Transverse colon (tissue), 4 donors: ENCODE data around the gene SFXN5. TPM values are rescaled to one million over a fixed set of nuclear protein-coding genes. Genes with fewer than 3 reads are reported as not detected.

Experiments used
- DNase-seq: peaks from one replicate; pipeline ENCODE4 v3.0.0-alpha.2; 2019
- H3K27ac ChIP-seq, 4 donors: fragments of 200-600 bp; sonication (generic); 2 replicates each; pipeline ENCODE4 v1.5.1; 2016 to 2018; ENCODE audit warnings: inconsistent platforms in 4 of 4
- H3K27me3 ChIP-seq: fragments of 200-600 bp; sonication (generic); 2 replicates; pipeline ENCODE4 v1.5.1; 2017; ENCODE audit warnings: inconsistent platforms
- H3K36me3 ChIP-seq, 4 donors: fragments of 200-600 bp; sonication (generic); 2 replicates each; pipeline ENCODE4 v1.5.1; 2017 to 2019; ENCODE audit warnings: inconsistent platforms in 4 of 4
- H3K4me1 ChIP-seq, 4 donors: fragments of 200-600 bp; sonication (generic); 2 replicates each; pipeline ENCODE4 v1.5.1; 2017 to 2020; ENCODE audit warnings: inconsistent platforms in 4 of 4
- H3K4me3 ChIP-seq, 4 donors: fragments of 200-600 bp; sonication (generic); 1 replicate in 1 of 4; 2 replicates in 3 of 4; pipeline versions ENCODE4 v1.5.1 to v1.6.1; 2017 to 2019; ENCODE audit warnings: inconsistent platforms in 4 of 4
- H3K9me3 ChIP-seq, 2 donors: fragments of 200-600 bp; sonication (generic); 2 replicates each; pipeline ENCODE4 v1.5.1; 2017 to 2019; ENCODE audit warnings: inconsistent platforms in 2 of 2
- EP300 ChIP-seq: sonication (generic); formaldehyde crosslinking; IDR thresholded peaks from one replicate; pipeline ENCODE4 v1.6.1; 2017; ENCODE audit warnings: antibody characterized with exemption, low read depth
- POLR2A ChIP-seq: fragments of 450-650 bp; IDR thresholded peaks from one replicate; pipeline ENCODE4 v1.6.1; 2016; ENCODE audit warnings: antibody characterized with exemption, mild to moderate bottlenecking, moderate library complexity
- POLR2AphosphoS5 ChIP-seq, 3 donors: sonication (generic); formaldehyde crosslinking; IDR thresholded peaks; one replicate each; pipeline ENCODE4 v1.6.1; 2016; ENCODE audit warnings: antibody characterized with exemption in 3 of 3
- WGBS, 2 donors: methylation state at CpG; one replicate each; pipeline ENCODE4 v1.1.5; 2018; ENCODE audit warnings: low coverage in 1 of 2; 5-methylcytosine and 5-hydroxymethylcytosine counted together
- in situ Hi-C, 4 donors: fragments of 200-750 bp; cut with MboI; loops; one replicate each; pipeline versions ENCODE4 v1.15.0 to v1.15.1; 2017; ENCODE audit warnings: low sequenced_read_pairs in 3 of 4, low pct_ligation_motif_present in 1 of 4, low pct_unique_long_range_greater_than_20kb in 1 of 4
- intact Hi-C: fragments of 100-400 bp; cut with DNase I; formaldehyde crosslinking; loops from one replicate; pipeline ENCODE4 v1.15.1; 2023; ENCODE audit warnings: low total_unique reads
- total RNA-seq, 4 donors: library from RNA; depleted of rRNA; stranded (reverse); fragments of >200 nt; gene quantifications; one replicate each; pipeline ENCODE4 v1.1.0, GENCODE V29; 2016
- TF ChIP-seq, protein P1 (sequence below), 5 experiments: fragments of 200-600 bp in 3 of 5; fragments of 450-650 bp in 2 of 5; sonication (generic) in 3 of 5; IDR thresholded peaks; 1 replicate in 2 of 5; 2 replicates in 3 of 5; pipeline ENCODE4 v1.5.1; 2016 to 2017; ENCODE audit warnings: antibody characterized with exemption in 5 of 5, inconsistent platforms in 3 of 5, mild to moderate bottlenecking in 2 of 5, moderate library complexity in 1 of 5

The SFXN5 gene
- total RNA-seq, 4 donors from 2014 or later, result 12.3 to 98.4 (median 42.7) TPM

DNA sequence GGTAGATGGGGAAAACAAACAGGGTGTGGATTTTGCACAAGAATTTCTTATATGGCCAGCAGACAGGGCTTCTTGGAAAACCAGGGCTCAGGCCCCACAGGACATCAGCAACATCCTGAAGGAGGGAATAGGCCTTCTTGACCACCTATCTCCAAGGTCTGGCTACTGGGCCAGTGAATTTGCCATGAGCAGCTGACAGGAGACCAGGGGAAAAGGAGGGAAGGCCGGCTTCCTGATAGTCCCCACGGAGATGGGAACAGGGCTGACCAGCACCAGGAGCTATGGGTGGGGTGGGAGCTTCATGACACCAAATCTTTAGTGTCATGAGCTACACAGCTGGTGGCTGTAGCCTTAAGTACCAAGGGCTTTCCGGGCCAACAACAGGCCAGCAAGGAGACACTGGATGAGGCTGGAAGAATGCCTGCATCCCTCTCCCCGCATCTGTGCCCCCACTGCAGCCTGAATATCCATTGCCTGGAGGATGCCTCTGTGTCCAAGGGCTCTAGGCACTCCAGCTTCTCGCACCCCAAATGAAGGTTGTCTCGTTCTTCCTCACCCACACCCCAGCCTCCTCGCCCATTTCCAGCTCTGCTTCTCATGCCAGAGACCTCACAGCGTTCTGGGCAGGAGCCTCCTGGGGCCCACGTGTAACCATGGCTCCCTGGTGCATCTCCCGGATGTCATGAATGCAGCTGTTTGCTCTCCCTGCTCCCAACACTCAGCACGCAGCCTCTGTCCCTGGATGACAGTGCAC lies 79.4 kb downstream of the SFXN5 start:
- DNase-seq, result no peak
- Histone ChIP-seq H3K9me3 (no peaks in the 10 kb centered on the region), H3K27ac (no peak overlapping the region), H3K27me3 (no peaks in the 10 kb centered on the region), H3K4me1 (no peaks in the 10 kb centered on the region), H3K4me3 (no peak overlapping the region), H3K36me3 (peaks cover 0 to 4% (median 0%) of the 10 kb centered on the region in 4 donors)
- 88% methylated on average over 11 of the region's 11 CpGs; no CpG with 5 or more reads in 1 of the 2 donors for WGBS, 2 donors
- in situ Hi-C loops, result loop anchor here in 1 of 4 donors (25.0 kb wide), 1 partner anchor 195 kb away; no protein-coding TSS in a partner anchor
- intact Hi-C loops, result loop anchor here (5.0 kb wide), 2 partner anchors 165 to 185 kb away; no protein-coding TSS in a partner anchor
- TF ChIP-seq POLR2AphosphoS5 (IDR thresholded peaks at IDR 0.05), result no peak
- TF ChIP-seq, protein P1, sequence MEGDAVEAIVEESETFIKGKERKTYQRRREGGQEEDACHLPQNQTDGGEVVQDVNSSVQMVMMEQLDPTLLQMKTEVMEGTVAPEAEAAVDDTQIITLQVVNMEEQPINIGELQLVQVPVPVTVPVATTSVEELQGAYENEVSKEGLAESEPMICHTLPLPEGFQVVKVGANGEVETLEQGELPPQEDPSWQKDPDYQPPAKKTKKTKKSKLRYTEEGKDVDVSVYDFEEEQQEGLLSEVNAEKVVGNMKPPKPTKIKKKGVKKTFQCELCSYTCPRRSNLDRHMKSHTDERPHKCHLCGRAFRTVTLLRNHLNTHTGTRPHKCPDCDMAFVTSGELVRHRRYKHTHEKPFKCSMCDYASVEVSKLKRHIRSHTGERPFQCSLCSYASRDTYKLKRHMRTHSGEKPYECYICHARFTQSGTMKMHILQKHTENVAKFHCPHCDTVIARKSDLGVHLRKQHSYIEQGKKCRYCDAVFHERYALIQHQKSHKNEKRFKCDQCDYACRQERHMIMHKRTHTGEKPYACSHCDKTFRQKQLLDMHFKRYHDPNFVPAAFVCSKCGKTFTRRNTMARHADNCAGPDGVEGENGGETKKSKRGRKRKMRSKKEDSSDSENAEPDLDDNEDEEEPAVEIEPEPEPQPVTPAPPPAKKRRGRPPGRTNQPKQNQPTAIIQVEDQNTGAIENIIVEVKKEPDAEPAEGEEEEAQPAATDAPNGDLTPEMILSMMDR (IDR thresholded peaks at IDR 0.05), result no peak
- TF ChIP-seq POLR2A, result no peak
- TF ChIP-seq EP300, result no peak

DNA sequence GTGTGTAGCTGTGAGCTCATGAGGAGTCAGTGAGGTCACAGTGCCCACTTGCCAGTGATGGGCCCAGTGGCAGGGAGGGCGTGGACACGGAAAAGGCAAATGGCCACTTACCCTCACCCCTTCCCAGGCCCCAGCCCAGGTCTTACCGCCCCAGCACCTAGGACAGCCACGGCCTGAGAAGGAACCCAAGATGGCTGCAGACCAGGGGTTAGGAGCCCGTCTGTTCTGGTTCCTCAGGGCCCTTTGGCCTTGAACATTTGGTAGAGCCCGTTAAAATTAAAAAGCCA lies 80.1 kb downstream of the SFXN5 start:
- peak; percentile 2 for DNase-seq
- no peaks in the 10 kb centered on the region for H3K4me1 ChIP-seq
- TF ChIP-seq POLR2A, result no peak
- 100% methylated on average over 3 of the region's 6 CpGs; no CpG with 5 or more reads in 1 of the 2 donors for WGBS, 2 donors
- no peaks in the 10 kb centered on the region for H3K27me3 ChIP-seq
- H3K27ac ChIP-seq, result no peak overlapping the region
- H3K4me3 ChIP-seq, result no peak overlapping the region
- in situ Hi-C loops (loop anchor here in 1 of 4 donors (25.0 kb wide), 1 partner anchor 196 kb away; no protein-coding TSS in a partner anchor), intact Hi-C loops (loop anchor here (5.0 kb wide), 2 partner anchors 166 to 186 kb away; no protein-coding TSS in a partner anchor)
- no peaks in the 10 kb centered on the region for H3K9me3 ChIP-seq
- H3K36me3 ChIP-seq, result peaks cover 0 to 4% (median 0%) of the 10 kb centered on the region in 4 donors

DNA sequence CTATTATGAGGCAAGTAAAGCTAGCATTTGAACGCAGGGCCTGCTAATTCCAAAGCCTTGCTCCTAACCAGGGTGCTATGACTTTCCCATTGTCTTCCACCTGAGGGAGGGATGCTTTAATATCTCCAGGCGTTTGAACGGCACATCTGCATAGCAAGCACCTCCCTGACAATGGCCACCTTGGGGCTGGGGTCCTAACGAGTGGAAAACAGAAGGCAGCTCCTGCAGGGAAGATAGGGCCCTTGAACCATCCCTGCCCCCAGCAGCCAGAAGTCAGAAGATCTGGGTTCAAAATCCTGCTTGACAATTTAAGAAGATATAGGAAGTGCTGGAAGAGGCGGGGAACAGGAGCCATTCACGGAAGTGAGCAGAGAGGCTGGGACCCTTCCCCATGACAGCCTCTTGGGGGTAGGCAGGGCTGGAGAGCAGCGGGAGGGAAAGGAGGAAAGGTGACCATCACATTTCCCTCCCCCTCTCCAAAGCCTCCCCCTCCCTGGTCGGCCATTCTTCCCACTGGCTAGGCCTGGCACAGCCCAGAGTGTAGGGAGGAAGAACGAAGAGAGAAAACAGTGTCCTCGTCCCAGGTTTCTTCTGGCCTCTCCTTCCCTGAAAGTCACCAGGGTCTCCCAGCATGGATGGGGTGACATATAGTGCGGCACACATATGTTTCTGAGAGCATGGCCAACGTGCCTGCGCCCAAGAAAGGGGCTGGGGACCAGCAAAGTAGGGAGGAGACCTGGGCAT lies 80.6 kb downstream of the SFXN5 start:
- WGBS, 2 donors, result 75 to 92% methylated on average over 9 to 13 of the region's 13 CpGs
- no peaks in the 10 kb centered on the region for H3K4me1 ChIP-seq
- TF ChIP-seq, protein P1 (IDR thresholded peaks at IDR 0.05), result no peak
- H3K36me3 ChIP-seq, result peaks cover 0 to 4% (median 0%) of the 10 kb centered on the region in 4 donors
- H3K4me3 ChIP-seq, result no peak overlapping the region
- in situ Hi-C loops, result loop anchor here in 1 of 4 donors (25.0 kb wide), 1 partner anchor 196 kb away; no protein-coding TSS in a partner anchor
- intact Hi-C loops, result loop anchor here (5.0 kb wide), 2 partner anchors 166 to 186 kb away; no protein-coding TSS in a partner anchor
- DNase-seq, result peak; percentile 4
- H3K9me3 ChIP-seq, result no peaks in the 10 kb centered on the region
- H3K27ac ChIP-seq, result no peak overlapping the region
- no peaks in the 10 kb centered on the region for H3K27me3 ChIP-seq

DNA sequence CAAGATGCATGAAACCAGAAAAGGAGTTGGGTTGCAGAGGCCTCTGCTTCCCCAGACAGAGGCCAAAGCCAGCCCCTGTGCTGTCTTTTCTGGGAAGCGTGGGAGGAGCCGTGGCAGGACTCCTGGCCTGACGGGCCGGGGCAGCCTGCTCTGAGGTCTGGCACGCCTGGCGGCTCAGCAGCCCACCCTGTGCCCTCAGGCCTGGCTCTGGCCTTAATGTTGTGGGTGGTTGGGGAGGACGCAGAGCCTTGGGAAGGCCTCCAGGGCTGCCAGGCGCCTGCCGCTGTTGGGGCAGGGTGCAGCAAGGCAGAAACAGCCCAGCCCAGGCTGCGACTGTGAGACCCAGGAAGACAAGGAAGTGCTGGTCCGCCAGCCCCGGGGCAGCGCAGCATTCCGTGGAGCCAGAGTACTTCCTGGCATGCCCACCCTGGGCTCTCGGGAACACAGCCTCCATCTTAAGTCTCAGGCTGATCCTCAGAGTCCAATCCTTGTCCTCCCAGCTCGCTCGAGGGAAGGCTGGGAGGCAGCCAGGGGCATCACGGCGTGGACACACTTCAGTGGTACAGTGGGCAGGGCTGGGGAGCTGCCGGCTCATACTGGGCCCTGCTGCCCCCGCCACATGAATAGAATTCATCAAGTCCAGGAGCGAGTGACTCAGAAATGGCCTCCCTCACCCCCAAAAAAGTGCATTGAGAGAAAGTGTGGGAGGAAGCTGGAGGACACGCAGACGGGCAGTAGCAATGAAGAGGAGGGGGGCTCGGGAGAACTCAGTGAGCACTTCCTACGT lies 81.5 kb downstream of the SFXN5 start:
- Histone ChIP-seq H3K36me3 (peaks cover 0 to 4% (median 0%) of the 10 kb centered on the region in 4 donors), H3K27ac (no peak overlapping the region), H3K9me3 (no peaks in the 10 kb centered on the region), H3K27me3 (no peaks in the 10 kb centered on the region), H3K4me3 (no peak overlapping the region), H3K4me1 (no peaks in the 10 kb centered on the region)
- in situ Hi-C loops, result loop anchor here in 2 of 4 donors (10.0 to 25.0 kb wide), 2 partner anchors 165 to 197 kb away; no protein-coding TSS in a partner anchor
- intact Hi-C loops, result loop anchor here (5.0 kb wide), 2 partner anchors 167 to 187 kb away; no protein-coding TSS in a partner anchor
- 86% methylated on average over 20 of the region's 26 CpGs; no CpG with 5 or more reads in 1 of the 2 donors for WGBS, 2 donors
- DNase-seq, result peak; percentile 3
- TF ChIP-seq, protein P1 (IDR thresholded peaks at IDR 0.05), result no peak
- TF ChIP-seq EP300 (no peak), POLR2AphosphoS5 (IDR thresholded peaks at IDR 0.05) (no peak), POLR2A (no peak)
